Superior temporal gyrus (tissue), 1 donor: ENCODE results near the gene UBE2D1.

Source experiments
- DNase-seq: peaks from one replicate; pipeline ENCODE4 v3.0.0-alpha.2; 2016; ENCODE audit errors: extremely low spot score

The UBE2D1 gene

GRCh38 chr10:58334817-58335305 lies at the start of gene UBE2D1:
UBE2D1 (plus strand) TSS chr10:58335006; CDS start chr10:58335202, 196 bp downstream.
- peak; percentile 80 for DNase-seq

DNA sequence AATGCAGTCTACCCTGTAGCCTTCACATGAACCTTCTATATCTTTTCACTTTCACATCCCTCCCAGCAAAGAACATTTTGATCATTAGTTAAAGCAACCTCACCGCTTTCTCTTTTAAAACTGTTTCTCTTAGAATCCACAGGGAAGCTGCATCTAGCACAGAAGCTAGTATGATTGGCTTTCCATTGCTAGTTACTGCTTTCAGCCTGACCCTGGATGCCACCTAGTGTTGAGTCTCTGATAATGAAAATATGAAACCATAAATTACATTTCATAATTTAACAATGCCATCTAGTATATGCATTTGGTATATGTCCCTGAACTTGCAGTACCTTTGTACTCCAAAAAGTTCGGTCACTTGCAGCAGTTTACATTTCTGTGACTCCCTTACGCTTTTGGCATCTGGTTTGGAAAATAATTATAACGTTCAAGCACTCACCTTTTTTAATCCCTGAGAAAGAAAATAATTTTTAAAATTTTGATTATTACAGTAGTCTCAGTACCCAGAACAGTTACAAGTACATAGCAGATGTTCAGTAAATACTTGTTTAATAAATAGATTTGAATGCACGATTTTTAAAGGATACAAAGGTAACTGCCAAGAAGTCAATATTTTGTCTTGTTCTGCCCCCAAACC lies 43.1 kb upstream of the UBE2D1 start:
- peak; percentile 70 for DNase-seq

- no peak for DNase-seq
Observed at GRCh38 chr10:58293989-58294388, 40.8 kb upstream of the UBE2D1 start.

- peak; percentile 76 for DNase-seq
Observed at GRCh38 chr10:58299580-58299979, 35.2 kb upstream of the UBE2D1 start.

DNA sequence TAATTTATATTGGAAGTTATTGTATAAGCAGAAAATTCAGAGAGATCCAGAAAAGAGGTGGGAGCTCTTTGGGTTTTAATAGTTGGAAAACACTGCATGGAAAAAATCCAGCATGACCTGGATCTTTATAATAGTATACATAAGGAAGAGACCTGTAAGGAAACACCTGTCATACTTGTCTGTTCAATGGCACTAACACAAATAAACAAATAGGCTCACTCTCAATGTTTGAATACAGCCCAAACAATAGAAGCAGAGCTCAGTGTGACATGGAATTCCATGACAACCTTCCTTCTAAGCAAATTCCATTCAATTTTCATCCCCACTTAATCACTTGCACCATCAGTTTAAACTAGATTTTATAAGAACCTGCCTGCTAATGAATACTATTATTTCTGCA lies 34.1 kb upstream of the UBE2D1 start:
- no peak for DNase-seq

DNA sequence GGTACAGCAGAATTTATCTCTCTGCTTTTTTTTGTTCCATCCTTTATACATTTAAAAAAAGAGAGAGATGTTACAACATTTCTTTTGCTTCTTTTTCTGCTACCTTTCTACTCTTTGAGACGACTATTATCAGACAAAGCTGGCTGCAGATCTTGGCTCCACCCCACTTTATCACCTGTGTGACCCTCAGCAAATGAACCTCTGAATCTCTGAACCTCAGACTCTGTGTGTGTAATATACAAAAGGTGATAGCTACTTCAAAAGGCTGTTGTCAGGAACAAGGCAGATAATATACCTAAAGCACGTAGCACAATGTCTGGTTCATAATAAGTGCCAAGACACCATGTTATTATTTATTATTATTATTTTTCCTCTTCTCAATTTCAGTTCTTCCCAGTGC lies 32.6 kb upstream of the UBE2D1 start:
- no peak for DNase-seq

- no peak for DNase-seq
Observed at GRCh38 chr10:58304099-58304633, 30.6 kb upstream of the UBE2D1 start.

DNA sequence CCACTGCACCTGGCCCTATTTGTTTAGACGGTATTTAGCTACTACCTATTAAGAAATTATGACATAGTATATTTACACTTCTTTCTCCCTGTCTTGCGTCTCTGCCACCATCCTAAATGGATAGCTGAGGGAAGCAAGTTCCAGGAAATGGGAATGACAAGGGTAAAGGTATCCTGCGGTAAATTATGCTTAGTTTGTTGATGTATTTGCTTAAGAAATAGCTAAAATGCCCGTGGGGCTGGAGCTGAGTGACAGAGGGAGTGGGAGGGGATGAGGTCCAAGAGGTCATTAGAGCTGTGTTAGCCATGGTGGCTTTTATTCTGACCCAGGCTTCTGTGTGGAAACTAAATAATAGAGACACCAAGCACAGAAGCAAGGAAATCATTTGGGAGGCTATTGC lies 29.0 kb upstream of the UBE2D1 start:
- no peak for DNase-seq

- no peak for DNase-seq
Observed at GRCh38 chr10:58307676-58308075, 27.1 kb upstream of the UBE2D1 start.

DNA sequence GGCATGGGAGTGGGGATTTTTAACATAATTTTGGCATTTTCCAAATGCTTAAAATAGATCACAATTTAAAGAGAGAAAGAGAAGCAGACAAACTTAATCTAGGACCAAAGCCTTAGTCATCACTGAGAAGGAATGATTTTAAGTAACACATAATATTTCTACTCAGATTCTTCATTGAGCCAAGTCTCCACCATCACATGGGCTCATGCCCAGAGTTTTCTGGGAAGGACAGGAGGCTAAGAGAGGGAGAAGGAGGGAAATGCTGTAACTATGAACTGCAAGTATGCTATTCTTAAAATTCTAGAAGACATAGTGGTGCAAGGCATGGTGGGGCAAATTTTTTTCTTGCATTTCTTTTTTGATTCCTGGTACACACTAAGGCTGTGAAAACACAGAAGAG lies 23.8 kb upstream of the UBE2D1 start:
- DNase-seq: no peak

DNA sequence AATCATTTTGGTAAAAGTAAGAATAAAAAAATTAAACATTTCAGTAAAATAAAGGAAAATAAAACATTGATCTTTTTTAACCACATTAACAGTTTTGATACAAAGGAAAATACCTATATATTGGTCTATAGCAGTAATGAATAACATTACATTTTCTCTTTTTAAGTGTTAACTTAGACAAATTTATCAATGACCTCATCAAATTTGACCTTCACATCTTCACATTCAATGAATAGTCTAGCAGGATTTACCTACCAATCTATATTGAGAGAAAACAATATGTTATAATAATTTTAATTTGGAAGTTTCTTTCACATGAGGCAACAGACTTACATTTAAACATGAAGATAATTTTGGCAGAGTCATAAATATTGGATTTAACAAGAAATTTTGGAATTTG lies 17.9 kb upstream of the UBE2D1 start:
- DNase-seq: no peak

- no peak for DNase-seq
Observed at GRCh38 chr10:58318346-58318745, 16.5 kb upstream of the UBE2D1 start.

GRCh38 chr10:58319599-58319998 lies 15.2 kb upstream of the UBE2D1 start:
- DNase-seq: no peak

DNA sequence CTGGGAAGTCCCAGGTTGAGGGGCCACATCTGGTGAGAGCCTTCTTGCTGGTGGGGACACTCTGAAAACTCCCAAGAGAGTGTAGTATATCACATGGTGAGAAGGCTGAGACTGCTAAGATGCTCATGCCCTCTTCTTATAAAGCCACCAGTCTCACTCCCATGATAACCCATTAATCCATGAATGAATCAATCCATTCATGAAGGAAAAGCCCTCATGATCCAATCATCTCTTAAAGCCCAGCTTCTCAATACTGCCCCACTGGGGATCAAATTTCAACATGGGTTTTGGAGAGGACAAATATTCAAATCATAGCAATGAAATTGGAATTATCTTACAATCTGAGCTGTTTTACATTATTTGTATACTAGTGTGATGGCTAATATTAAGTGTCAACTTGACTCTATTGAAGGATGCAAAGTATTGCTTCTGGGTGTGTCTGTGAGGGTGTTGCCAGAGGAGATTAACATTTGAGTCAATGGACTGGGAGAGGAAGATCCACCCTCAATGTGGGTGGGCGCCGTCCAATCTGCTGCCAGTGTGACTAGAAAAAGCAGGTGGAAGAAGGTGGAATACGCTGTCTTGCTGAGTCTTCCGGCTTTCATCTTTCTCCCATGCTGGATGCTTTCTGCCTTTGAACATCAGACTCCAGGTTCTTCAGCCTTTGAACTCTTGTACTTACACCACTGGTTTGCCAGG lies 14.3 kb upstream of the UBE2D1 start:
- no peak for DNase-seq

DNA sequence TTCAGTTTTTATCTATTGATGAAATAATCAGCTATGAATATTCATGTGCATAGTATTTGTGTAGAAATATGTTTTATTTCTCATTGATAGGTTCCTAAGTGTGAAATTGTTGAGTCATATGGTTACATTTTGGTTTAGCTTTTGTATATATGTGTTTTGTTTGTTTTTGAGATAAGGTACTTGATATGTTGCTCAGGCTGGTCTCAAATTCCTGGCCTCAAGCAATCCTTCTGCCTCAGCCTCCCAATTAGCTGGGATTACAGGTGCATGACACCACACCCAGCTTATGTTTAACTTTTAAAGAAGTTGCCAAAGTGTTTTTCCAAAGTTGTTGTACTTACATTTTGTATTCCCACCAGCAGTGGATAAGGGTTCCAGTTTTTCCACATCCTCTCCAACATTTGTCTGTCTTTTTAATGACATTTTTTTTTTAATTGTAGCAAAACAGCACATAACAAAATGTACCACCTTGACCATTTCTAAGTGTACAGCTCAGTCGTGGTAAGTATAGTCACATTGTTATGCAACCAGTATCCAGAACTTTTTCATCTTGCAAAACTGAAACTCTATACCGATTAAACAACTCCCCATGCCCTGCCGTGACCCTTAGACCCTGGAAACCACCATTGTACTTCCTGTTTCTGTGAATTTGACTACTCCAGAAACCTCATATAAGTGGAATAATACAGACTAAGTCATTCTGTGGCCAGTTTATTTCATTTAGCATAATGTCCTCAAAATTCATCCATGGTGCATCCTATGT lies 12.6 kb upstream of the UBE2D1 start:
- DNase-seq: no peak

- no peak for DNase-seq
Observed at GRCh38 chr10:58322835-58323209, 12.0 kb upstream of the UBE2D1 start.

DNA sequence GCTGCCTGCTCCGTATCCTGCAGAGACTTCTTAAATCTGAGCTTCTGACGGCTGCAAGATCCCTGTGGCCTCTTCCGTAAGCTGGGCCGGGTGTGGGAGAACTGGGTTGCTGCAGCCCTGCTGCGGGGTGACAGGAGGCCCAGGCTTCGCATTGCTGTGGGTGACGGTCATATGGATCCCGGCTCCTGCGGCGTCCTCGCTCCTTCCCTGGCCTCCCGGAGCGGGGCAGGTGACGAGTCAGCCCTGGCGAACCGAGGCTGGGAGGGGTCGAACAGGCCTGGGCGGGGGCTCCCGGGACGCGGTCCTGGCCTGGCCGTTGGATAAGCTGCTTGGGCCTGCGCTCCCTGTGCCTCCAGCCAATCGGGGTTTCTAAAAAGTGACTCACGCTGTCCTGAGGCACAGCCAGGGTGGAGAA lies 7.8 kb upstream of the UBE2D1 start:
- DNase-seq: no peak

GRCh38 chr10:58328233-58328632 lies 6.6 kb upstream of the UBE2D1 start:
- no peak for DNase-seq

GRCh38 chr10:58330431-58330830 lies 4.4 kb upstream of the UBE2D1 start:
- no peak for DNase-seq

DNA sequence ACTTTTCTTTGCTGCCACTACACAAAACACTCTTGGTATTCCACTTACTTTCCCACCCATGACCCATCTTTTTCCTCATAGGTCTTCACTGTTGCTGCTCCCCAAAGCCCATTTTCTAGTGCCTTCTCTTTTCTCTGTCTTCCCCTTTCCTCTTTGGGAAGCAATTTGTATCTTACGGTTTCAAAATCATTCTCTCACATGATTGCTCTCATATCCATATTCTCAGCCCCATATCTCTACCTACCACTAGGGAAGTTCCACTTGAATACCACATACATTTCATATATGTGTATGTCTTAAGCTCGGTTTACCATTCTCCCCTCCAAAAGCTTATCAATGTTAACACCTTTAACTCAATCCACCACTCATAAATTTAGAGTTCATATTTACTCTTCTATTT lies 3.2 kb upstream of the UBE2D1 start:
- DNase-seq: no peak

DNA sequence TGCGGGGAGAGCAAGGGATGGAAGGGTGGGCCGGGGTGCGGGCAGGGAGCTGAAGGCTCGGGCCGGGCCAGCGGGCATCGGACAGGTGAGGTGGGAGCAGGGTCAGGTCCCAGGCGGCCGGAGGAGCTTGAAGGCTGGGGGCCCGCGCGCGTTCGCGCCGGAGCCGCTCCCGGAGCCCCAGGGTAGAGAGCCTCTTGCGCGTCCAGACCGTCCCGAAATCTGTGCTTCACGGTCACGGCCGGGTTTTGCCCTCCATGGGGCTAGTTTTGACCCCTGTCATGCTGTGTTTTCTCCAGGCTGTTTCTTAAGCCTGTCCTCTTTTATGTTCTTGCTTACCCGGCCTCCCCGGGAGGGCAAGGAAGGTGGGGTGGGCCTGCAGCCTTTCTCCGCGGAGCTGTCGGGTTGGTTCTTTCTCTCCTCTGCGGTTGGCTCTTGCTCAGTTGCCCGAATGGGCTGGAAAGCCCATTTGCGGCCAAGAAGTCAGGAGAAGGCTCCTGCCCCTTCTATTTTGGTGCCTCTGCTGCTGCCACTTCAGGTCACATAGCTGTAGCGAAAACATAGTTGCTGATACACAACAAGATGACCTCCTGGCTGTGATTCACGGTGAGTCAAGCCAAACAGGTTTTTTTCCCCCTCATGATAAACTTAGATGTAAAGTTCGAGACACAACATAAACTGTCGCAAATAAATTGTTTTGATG lies 650 bp downstream of the UBE2D1 start:
- no peak for DNase-seq

GRCh38 chr10:58336242-58336641 lies 1.4 kb downstream of the UBE2D1 start:
- no peak for DNase-seq
